ENCODE measurements around the gene NTM. TPM values are rescaled to one million over a fixed set of nuclear protein-coding genes. Genes with fewer than 3 reads are reported as not detected.

Gene NTM
- polyA plus RNA-seq, 1 donor (not counting 4 experiments of a cell fraction or from before 2014, with no cell fraction given): 47.9 TPM

- TF ChIP-seq EZH2 (IDR thresholded peaks at IDR 0.05; ENCODE audit: low read length) (no peak), CTCF (optimal IDR thresholded peaks at IDR 0.05 in 1 of 3, IDR thresholded peaks at IDR 0.05 in 1 of 3, conservative IDR thresholded peaks at IDR 0.05 in 1 of 3; ENCODE audit: extremely low read depth in 1 of 3, insufficient read depth in 2 of 3, low read length in 3 of 3) (no peak)
- Histone ChIP-seq H3K36me3 (ENCODE audit: control insufficient read depth in 2 of 2, extremely low read depth in 1 of 2, insufficient read depth in 2 of 2, low read length in 2 of 2) (no peaks in the 10 kb centered on the region), H3K9me1 (ENCODE audit: control insufficient read depth, extremely low read depth, insufficient read depth, low read length) (no peaks in the 10 kb centered on the region), H3K79me2 (ENCODE audit: control insufficient read depth, insufficient read depth, low read length) (peaks cover 13% of the 10 kb centered on the region), H2AFZ (ENCODE audit: control insufficient read depth, low read length) (no peak overlapping the region), H3K4me1 (ENCODE audit: control insufficient read depth, extremely low read depth, insufficient read depth, low read length) (no peaks in the 10 kb centered on the region), H3K4me3 (ENCODE audit: control insufficient read depth in 2 of 3, extremely low read depth in 1 of 3, insufficient read depth in 2 of 3, low read depth in 1 of 3, low read length in 3 of 3) (no peak overlapping the region), H3K9me3 (ENCODE audit: control insufficient read depth, low read depth, low read length) (no peaks in the 10 kb centered on the region), H3K27ac (ENCODE audit: control insufficient read depth, insufficient read depth, low read length) (no peak overlapping the region), H3K4me2 (ENCODE audit: control insufficient read depth, extremely low read depth, insufficient read depth, low read depth, low read length) (no peak overlapping the region), H4K20me1 (ENCODE audit: control insufficient read depth, extremely low read depth, insufficient read depth, low read length) (no peaks in the 10 kb centered on the region), H3K9ac (ENCODE audit: control insufficient read depth, extremely low read depth, insufficient read depth, low read length) (no peak overlapping the region), H3K27me3 (ENCODE audit: control insufficient read depth, extremely low read depth, insufficient read depth, low read length) (no peaks in the 10 kb centered on the region)
- dilution Hi-C loops (cut with MboI; ENCODE audit: extremely low pct_ligation_motif_present, low sequenced_read_pairs): no loop called here
- FAIRE-seq (no peak), DNase-seq (ENCODE audit: low read depth, low spot score) (no peak)
Measured at GRCh38 chr11:131940126-131940525, 569.7 kb downstream of the NTM start.

DNA sequence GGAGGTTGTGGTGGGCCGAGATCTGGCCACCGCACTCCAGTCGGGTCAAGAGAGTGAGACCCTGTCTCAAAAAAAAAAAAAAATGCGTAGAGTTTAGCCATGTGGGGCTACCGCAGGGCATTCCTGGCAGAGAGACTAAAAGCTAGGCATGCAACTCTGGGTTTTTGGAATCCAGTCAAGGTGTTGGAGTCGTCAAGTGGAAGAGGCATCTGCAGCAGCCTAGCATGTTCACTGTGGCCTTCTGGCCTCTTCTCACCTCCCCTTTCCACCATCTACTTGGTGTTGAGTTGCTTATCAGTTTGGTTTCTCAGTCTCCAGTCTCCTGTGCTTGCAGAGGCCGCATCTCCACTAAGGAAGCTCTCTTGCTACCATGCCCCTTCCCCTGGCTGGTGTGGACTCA, 572.5 kb downstream of the NTM start:
- TF ChIP-seq CTCF (optimal IDR thresholded peaks at IDR 0.05 in 1 of 3, IDR thresholded peaks at IDR 0.05 in 1 of 3, conservative IDR thresholded peaks at IDR 0.05 in 1 of 3; ENCODE audit: extremely low read depth in 1 of 3, insufficient read depth in 2 of 3, low read length in 3 of 3) (no peak), EZH2 (IDR thresholded peaks at IDR 0.05; ENCODE audit: low read length) (no peak)
- Histone ChIP-seq H3K9me1 (ENCODE audit: control insufficient read depth, extremely low read depth, insufficient read depth, low read length) (no peaks in the 10 kb centered on the region), H3K9ac (ENCODE audit: control insufficient read depth, extremely low read depth, insufficient read depth, low read length) (no peak overlapping the region), H3K4me3 (ENCODE audit: control insufficient read depth in 2 of 3, extremely low read depth in 1 of 3, insufficient read depth in 2 of 3, low read depth in 1 of 3, low read length in 3 of 3) (no peak overlapping the region), H2AFZ (ENCODE audit: control insufficient read depth, low read length) (no peak overlapping the region), H3K27me3 (ENCODE audit: control insufficient read depth, extremely low read depth, insufficient read depth, low read length) (no peaks in the 10 kb centered on the region), H4K20me1 (ENCODE audit: control insufficient read depth, extremely low read depth, insufficient read depth, low read length) (no peaks in the 10 kb centered on the region), H3K4me1 (ENCODE audit: control insufficient read depth, extremely low read depth, insufficient read depth, low read length) (no peaks in the 10 kb centered on the region), H3K79me2 (ENCODE audit: control insufficient read depth, insufficient read depth, low read length) (peaks cover 14% of the 10 kb centered on the region), H3K9me3 (ENCODE audit: control insufficient read depth, low read depth, low read length) (no peaks in the 10 kb centered on the region), H3K4me2 (ENCODE audit: control insufficient read depth, extremely low read depth, insufficient read depth, low read depth, low read length) (no peak overlapping the region), H3K36me3 (ENCODE audit: control insufficient read depth in 2 of 2, extremely low read depth in 1 of 2, insufficient read depth in 2 of 2, low read length in 2 of 2) (peaks cover 0 to 4% of the 10 kb centered on the region in 2 experiments), H3K27ac (ENCODE audit: control insufficient read depth, insufficient read depth, low read length) (no peak overlapping the region)
- dilution Hi-C loops (cut with MboI; ENCODE audit: extremely low pct_ligation_motif_present, low sequenced_read_pairs): no loop called here
- FAIRE-seq (no peak), DNase-seq (ENCODE audit: low read depth, low spot score) (no peak)
